Lung (tissue), 12 donors: ENCODE measurements around the gene GPI. TPM values are rescaled to one million over a fixed set of nuclear protein-coding genes. Genes with fewer than 3 reads are reported as not detected.

Source experiments
- ATAC-seq: fragments of 200-7000 bp; cut with Tn5 transposase; one replicate; pipeline ENCODE4 v1.9.1; 2020; ENCODE audit warnings: moderate number of reproducible peaks; ENCODE audit not compliant: insufficient read depth, low FRiP score
- DNase-seq, 3 donors: peaks; one replicate each; pipeline ENCODE4 v3.0.0-alpha.2; 2013 to 2017
- H3K27ac ChIP-seq, 2 donors: one replicate each; pipeline ENCODE4 v1.5.1; 2013; ENCODE audit warnings: mild to moderate bottlenecking in 2 of 2, moderate library complexity in 2 of 2, control low read depth in 1 of 2, inconsistent platforms in 1 of 2, low read depth in 1 of 2, low read length in 1 of 2
- H3K27me3 ChIP-seq, 3 donors: one replicate each; pipeline ENCODE4 v1.5.1; 2013; ENCODE audit warnings: low read length in 2 of 3; ENCODE audit not compliant: control insufficient read depth in 3 of 3, insufficient read depth in 3 of 3
- H3K36me3 ChIP-seq, 4 donors: one replicate each; pipeline ENCODE4 v1.5.1; 2013; ENCODE audit warnings: low read length in 4 of 4, mild to moderate bottlenecking in 1 of 4, moderate library complexity in 1 of 4; ENCODE audit not compliant: control insufficient read depth in 4 of 4, insufficient read depth in 4 of 4
- H3K4me1 ChIP-seq, 5 donors: one replicate each; pipeline ENCODE4 v1.5.1; 2013; ENCODE audit warnings: low read length in 5 of 5, mild to moderate bottlenecking in 2 of 5, moderate library complexity in 1 of 5; ENCODE audit not compliant: control insufficient read depth in 5 of 5, insufficient read depth in 5 of 5
- H3K4me3 ChIP-seq: one replicate; pipeline ENCODE4 v1.5.1; 2013; ENCODE audit warnings: mild to moderate bottlenecking, control low read depth, moderate library complexity
- H3K9ac ChIP-seq, 2 donors: one replicate each; pipeline ENCODE4 v1.5.1; 2013; ENCODE audit warnings: low read length in 2 of 2, control low read depth in 1 of 2; ENCODE audit not compliant: insufficient read depth in 1 of 2
- H3K9me3 ChIP-seq, 4 donors: one replicate each; pipeline ENCODE4 v1.5.1; 2013; ENCODE audit warnings: low read length in 3 of 4, mild to moderate bottlenecking in 1 of 4, moderate library complexity in 1 of 4; ENCODE audit not compliant: control insufficient read depth in 4 of 4, insufficient read depth in 3 of 4
- WGBS, 2 donors: extraction: QIAGEN DNeasy Blood & Tissue Kit; methylation state at CpG; one replicate each; pipeline ENCODE4 v1.1.7; 2013; 5-methylcytosine and 5-hydroxymethylcytosine counted together
- polyA plus RNA-seq, 2 donors: library from polyadenylated mRNA; stranded (reverse); fragments of 200-250 nt; gene quantifications; one replicate each; pipeline ENCODE4 v1.2.1, GENCODE V29; 2013
- total RNA-seq, 2 donors: library from RNA; depleted of rRNA in 1 of 2; stranded (reverse); fragments of >200 nt in 1 of 2; gene quantifications; one replicate each; pipeline ENCODE4 v1.2.1, GENCODE V29; 2014 to 2021
- TF ChIP-seq, protein P1 (sequence below): IDR thresholded peaks from 2 replicates; pipeline ENCODE4 v1.5.1; 2012; ENCODE audit warnings: mild to moderate bottlenecking; ENCODE audit errors: control extremely low read depth, extremely low read depth
- donor health status: control.
- donor health status: control.
- donor health status: Bipolar disorder and iron deficiency.
- donor health status: healthy.
- donor health status: DM: yes; HTN: yes; CAD: no.

The GPI gene
- total and polyA plus RNA-seq, 4 donors: 79.8 to 225 (median 121) TPM

DNA sequence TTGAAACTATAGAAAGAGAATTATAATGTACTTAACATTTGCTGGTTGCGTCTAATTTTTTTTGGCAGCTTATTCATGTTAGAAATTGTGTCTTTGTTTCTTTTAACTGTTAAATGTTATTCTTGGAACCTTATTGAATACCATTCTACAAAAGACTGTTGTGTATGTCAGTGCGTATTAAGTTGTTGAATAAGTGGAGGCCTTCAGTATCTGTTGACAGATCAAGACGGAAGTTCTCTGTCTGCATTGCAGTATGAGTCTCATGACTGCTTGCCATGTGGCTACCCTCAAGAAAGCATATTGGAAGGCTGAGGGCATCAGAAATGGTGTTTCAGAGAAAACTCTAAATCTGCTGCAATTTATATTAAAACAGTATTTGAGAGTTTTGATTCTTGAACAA is 71.7 kb downstream of the GPI start:
- WGBS, 2 donors: 89 to 92% methylated on average over 3 of the region's 3 CpGs
- TF ChIP-seq, protein P1, sequence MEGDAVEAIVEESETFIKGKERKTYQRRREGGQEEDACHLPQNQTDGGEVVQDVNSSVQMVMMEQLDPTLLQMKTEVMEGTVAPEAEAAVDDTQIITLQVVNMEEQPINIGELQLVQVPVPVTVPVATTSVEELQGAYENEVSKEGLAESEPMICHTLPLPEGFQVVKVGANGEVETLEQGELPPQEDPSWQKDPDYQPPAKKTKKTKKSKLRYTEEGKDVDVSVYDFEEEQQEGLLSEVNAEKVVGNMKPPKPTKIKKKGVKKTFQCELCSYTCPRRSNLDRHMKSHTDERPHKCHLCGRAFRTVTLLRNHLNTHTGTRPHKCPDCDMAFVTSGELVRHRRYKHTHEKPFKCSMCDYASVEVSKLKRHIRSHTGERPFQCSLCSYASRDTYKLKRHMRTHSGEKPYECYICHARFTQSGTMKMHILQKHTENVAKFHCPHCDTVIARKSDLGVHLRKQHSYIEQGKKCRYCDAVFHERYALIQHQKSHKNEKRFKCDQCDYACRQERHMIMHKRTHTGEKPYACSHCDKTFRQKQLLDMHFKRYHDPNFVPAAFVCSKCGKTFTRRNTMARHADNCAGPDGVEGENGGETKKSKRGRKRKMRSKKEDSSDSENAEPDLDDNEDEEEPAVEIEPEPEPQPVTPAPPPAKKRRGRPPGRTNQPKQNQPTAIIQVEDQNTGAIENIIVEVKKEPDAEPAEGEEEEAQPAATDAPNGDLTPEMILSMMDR: no peak
- no peak for ATAC-seq

GRCh38 chr19:34448191-34448590 is 83.2 kb downstream of the GPI start:
- H3K27me3 ChIP-seq: no peaks in the 10 kb centered on the region
- TF ChIP-seq, protein P1: no peak
- no peak for DNase-seq
- 99 to 100% methylated on average over 3 of the region's 3 CpGs for WGBS, 2 donors
- H3K4me3 ChIP-seq: no peak overlapping the region
- no peaks in the 10 kb centered on the region for H3K9me3 ChIP-seq
- H3K27ac ChIP-seq: no peak overlapping the region
- no peak for ATAC-seq
- no peaks in the 10 kb centered on the region for H3K4me1 ChIP-seq
- no peak overlapping the region for H3K9ac ChIP-seq
- H3K36me3 ChIP-seq: peaks cover 30 to 55% (median 44%) of the 10 kb centered on the region in 4 donors

More for the DNA sequence above, 71.7 kb downstream of the GPI start:
- DNase-seq: no peak
- Histone ChIP-seq H3K9me3 (no peaks in the 10 kb centered on the region), H3K9ac (no peak overlapping the region), H3K4me3 (no peak overlapping the region), H3K36me3 (peaks cover 26 to 40% (median 33%) of the 10 kb centered on the region in 4 donors), H3K4me1 (peaks cover 0 to 3% (median 0%) of the 10 kb centered on the region in 5 donors), H3K27me3 (no peaks in the 10 kb centered on the region), H3K27ac (no peak overlapping the region)

Other genes with a start within 250 kb of the GPI start
- gene LSM14A, start 192.7 kb upstream of the GPI start, total RNA-seq: 100 to 1,000 TPM in 1 of 2 donors, 10 to 100 TPM in 1; 90.7 to 153 TPM
- 10 to 100 TPM; 52.9 to 76.4 TPM for gene LSM14A, start 192.7 kb upstream of the GPI start, polyA plus RNA-seq
- 10 to 100 TPM; 19.2 to 69.0 TPM for gene GARRE1, start 110.6 kb upstream of the GPI start, total RNA-seq
- gene GARRE1, start 110.6 kb upstream of the GPI start, polyA plus RNA-seq: 10 to 100 TPM in 1 of 2 donors, 1 to 10 TPM in 1; 6.7 to 10.1 TPM
- gene PDCD2L, start 39.2 kb downstream of the GPI start, total RNA-seq: 10 to 100 TPM in 1 of 2 donors, 1 to 10 TPM in 1; 7.5 to 10.1 TPM
- gene PDCD2L, start 39.2 kb downstream of the GPI start, polyA plus RNA-seq: 10 to 100 TPM; 11.5 to 11.8 TPM
- 10 to 100 TPM; 69.1 to 84.2 TPM for gene UBA2, start 63.2 kb downstream of the GPI start, total RNA-seq
- 10 to 100 TPM; 56.5 to 63.9 TPM for gene UBA2, start 63.2 kb downstream of the GPI start, polyA plus RNA-seq
- gene WTIP, start 116.6 kb downstream of the GPI start, total RNA-seq: 10 to 100 TPM; 13.4 to 31.9 TPM
- gene WTIP, start 116.6 kb downstream of the GPI start, polyA plus RNA-seq: 10 to 100 TPM in 1 of 2 donors, 1 to 10 TPM in 1; 6.4 to 12.8 TPM